Measurements from ENCODE around the gene ALKBH5.

ALKBH5 gene

GRCh38 chr17:18159551-18160120 is 24.0 kb upstream of the ALKBH5 start:
- DNase-seq: no peak

DNA sequence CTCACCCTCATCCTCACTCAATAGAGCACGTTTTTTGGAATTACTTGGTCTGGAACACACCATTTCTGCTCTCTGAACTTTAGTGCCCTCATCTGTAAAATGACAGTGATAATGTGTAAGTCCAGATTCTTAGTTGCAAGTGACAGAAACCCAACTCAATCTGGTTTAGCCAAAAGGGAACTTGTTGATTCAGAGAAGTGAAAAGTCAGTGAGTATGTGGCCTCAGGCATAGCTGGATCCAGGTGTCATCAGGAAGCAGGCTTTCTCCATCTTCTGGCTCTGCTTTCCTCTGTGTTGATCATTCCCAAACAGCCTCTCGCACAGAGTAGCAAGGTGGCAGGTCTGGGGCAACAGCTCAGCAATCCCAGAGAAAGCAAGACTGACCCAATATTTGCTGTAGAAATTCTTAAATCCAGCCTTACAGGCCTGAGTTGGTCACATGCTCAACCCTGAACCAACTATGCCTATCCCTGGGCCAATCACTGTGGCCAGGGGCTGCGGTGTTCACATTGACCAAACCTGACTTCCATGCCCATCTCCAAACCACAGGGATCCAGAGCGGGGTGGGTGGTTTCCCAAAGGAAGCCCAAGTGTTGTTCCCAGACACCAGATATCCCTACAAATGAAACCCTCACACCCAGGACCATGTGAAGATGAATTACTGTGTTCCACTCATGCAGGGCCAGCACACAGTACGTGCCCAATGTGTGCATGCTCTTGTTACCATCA is 23.3 kb upstream of the ALKBH5 start:
- DNase-seq: no peak

GRCh38 chr17:18161207-18162145 is 22.2 kb upstream of the ALKBH5 start:
- DNase-seq: no peak

DNA sequence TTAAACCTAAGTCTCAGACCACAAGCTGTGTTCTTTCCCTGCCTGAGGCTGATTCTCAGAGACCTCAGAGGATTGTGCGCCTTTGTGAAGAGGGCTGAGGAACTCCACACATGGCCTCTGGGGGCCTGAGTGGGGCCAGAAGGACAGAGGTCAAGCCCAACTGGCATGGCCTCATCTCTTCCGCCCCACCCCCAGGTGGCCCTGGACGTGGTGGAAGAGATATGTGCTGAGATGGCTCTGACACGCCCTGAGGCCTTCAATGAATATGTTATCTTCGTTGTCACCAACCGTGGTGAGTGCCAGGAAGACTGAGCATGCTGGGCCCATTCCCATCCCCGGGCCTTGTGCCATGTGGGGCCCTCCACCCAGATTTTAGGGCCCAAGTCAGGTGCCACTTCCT is 20.1 kb upstream of the ALKBH5 start:
- DNase-seq: no peak

DNA sequence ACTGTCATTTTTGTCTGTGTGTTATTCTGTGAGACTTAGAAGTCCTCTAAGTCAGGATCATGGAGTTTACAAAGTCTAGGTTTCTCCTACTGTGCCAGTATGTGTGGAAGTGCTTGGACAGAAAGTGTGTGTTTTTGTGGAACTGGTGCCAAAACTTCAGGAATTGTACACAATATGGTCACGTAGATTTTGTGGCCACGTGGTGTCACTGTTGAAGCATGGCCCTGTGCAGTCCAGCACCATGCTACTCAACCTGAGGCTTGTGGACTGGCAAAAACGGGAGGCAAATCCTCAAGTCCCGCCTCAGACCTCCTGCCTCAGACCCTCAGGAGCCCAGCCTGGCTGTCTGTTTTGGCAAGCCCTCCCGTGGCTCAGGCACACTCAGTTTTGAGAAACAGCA is 16.7 kb upstream of the ALKBH5 start:
- no peak for DNase-seq

- DNase-seq: no peak
These were observed 16.2 kb upstream of the ALKBH5 start for GRCh38 chr17:18167421-18167820.

GRCh38 chr17:18172531-18173278 is 10.9 kb upstream of the ALKBH5 start:
- DNase-seq: no peak

DNA sequence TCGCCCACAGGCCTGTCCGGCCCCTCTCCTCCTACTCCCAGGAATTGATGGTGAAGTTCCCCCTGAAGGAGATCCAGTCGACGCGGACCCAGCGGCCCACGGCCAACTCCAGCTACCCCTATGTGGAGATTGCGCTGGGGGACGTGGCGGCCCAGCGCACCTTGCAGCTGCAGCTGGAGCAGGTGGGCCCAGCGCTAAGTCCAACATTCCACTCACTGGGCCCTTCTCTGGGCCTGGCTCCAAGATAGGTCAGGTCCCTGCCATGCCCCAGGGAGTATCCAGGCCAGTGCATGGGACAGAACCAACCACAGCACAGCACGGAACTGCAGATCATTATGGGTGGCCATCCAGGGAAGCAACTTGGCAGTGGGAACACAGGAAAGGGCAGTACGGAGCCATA is 9.9 kb upstream of the ALKBH5 start:
- DNase-seq: no peak

DNA sequence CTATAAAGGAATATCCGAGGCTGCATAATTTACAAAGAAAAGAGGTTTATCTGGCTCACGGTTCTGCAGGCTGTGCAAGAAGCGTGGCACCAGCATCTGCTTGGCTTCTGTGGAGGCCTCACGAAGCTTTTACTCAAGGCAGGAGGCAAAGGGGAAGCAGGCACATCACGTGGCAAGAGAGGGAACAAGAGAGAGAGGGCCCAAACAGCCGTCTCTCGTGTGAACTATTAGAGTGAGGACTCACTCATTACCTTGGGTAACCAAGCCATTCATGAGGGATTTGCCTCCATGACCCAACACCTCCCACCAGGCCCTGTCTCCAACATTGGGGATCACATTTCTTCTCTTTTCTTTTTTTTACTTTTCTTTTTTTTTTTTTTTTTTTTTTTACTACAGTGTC is 7.5 kb upstream of the ALKBH5 start:
- no peak for DNase-seq

- no peak for DNase-seq
These were observed 6.5 kb upstream of the ALKBH5 start for GRCh38 chr17:18177133-18177532.

DNA sequence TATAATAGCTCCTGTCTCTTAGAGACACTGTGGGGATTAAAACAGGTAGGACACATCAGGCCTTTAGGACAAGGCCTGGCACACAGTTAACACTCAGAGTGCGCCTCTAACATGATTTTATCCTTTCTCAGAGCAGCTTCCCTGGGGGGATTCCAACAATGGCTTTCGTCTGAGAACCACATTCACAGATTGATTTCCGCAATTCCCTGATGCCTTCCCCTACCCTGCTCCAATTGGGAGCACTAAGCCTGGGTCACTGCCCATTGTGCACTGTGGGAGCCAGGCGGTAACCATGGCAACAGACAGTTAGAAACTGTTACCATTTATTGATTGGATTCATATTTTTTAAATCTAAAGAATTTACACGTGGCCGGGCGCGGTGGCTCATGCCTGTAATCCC is 5.9 kb upstream of the ALKBH5 start:
- no peak for DNase-seq

- DNase-seq: no peak
These were observed 4.4 kb upstream of the ALKBH5 start for GRCh38 chr17:18179196-18179595.

- no peak for DNase-seq
These were observed 3.8 kb upstream of the ALKBH5 start for GRCh38 chr17:18179804-18180203.

DNA sequence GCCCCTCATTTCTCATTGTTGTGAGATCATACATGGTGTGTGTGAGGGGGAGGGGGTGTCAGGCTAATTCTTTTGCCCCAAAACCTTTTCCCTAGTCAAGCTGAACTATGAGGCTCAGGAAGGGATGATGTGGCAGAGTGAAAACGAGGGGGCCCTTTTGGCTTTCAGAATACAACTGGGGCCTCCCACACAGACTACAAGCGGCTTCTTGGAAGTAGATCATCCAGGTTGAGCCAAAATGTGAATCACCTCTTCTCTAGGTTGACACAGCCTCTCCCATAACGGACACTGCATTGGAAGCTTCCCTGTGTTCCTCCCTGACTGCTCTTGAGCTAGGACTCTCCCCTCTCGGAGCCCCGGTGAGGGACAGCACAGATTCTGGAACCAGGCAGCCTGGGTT is 2.3 kb upstream of the ALKBH5 start:
- no peak for DNase-seq

DNA sequence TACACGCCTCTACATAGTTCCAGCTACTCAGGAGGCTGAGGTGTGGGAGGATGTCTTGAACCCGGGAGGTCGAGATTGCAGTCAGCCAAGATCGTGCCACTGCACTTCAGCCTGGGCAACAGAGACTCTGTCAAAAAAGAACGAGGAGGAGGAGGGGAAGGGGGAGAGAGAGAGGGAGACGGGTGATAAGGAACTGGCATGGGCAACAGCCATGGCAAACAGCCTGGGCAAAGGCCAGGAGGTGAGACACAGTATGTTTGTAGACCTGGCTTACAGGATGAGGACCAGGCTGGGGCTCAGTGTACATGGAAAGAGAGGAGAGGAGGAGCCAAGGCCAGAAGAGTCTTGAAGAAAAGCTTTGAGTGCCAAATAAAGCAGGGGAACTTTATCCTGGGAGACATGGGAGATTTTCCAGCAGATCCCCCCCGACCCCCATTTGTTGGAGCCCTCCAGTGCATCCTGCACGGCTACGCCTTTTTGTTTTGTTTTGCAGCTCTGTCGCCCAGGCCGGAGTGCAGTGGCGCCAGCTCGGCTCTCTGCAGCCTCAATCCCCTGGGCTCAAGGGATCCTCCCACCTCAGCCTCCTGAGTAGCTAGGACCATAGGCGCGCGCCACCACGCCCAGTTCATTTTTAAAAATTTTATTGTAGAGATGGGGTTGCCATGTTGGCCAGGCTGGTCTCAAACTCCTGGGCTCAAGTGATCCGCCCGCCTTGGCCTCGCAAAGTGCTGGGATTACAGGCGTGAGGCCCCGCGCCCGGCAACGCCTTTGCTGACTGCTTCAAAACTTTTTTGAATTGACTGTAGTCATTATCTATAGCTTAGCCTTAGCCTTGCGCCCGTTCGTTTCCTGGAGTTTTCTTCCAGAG is 1.3 kb upstream of the ALKBH5 start:
- no peak for DNase-seq

DNA sequence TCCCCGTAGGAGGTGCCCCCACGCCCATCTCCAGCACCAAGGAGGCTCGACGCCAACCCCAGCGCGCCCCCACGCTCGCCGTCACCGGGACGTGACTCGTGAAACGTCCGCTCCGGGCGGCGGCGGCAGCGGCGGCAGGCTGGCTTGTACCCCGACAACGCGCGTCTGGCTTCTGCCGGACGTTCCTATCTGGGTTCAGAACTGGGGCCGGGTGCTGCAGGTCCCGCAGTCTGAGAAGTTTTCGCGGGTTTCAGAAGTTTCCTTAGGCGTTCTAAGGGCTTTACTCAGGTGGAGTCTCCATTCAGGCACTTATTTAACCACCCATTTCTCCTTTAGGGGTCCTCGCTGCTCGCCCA is 672 bp upstream of the ALKBH5 start:
- DNase-seq: no peak

- no peak for DNase-seq
These were observed 759 bp downstream of the ALKBH5 start for GRCh38 chr17:18184143-18185031.

DNA sequence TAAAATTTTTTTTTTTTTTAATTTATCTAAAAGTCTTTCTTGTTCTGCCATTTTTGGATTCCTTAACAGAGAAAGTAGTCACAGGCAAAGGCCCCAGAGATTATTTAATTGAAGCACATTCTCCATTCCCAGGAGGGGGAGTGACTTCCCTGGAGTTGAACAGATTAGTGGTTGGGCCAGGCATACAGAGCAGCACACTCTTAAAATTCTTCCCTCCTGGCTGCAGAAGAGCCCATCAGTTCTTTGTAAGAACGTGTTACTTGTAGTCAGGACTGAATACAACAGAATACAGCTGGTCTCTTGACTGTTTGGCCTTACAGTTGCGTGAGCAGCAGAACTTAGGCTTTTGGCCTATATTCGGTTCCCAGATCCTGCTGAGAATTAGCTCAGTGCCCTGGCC is 1.8 kb downstream of the ALKBH5 start:
- DNase-seq: no peak

GRCh38 chr17:18185832-18186626 is 2.4 kb downstream of the ALKBH5 start:
- DNase-seq: no peak

GRCh38 chr17:18186627-18186982 is 3.0 kb downstream of the ALKBH5 start:
- DNase-seq: no peak
